GM23248 (cell line): ENCODE results near the gene LYPD3. TPM values are rescaled to one million over a fixed set of nuclear protein-coding genes. Genes with fewer than 3 reads are reported as not detected.

Source experiments
- DNase-seq: peaks from one replicate; pipeline ENCODE4 v3.0.0-alpha.2; 2015
- H2AFZ ChIP-seq: fragments of 200-600 bp; sonication (generic); 2 replicates; pipeline ENCODE4 v1.6.1; 2016; ENCODE audit warnings: antibody characterized with exemption
- H3F3A ChIP-seq: fragments of 200-600 bp; sonication (generic); 2 replicates; pipeline ENCODE4 v1.6.1; 2016; ENCODE audit warnings: mild to moderate bottlenecking, antibody characterized with exemption, mixed run types; ENCODE audit not compliant: insufficient read depth
- H3K27ac ChIP-seq: fragments of 200-600 bp; sonication (generic); 2 replicates; pipeline ENCODE4 v1.5.1; 2016; ENCODE audit warnings: mild to moderate bottlenecking
- H3K27me3 ChIP-seq: fragments of 200-600 bp; sonication (generic); replicated peaks from 2 replicates; pipeline ENCODE4 v1.6.1; 2016; ENCODE audit warnings: mild to moderate bottlenecking; ENCODE audit not compliant: insufficient read depth
- H3K36me3 ChIP-seq: fragments of 200-600 bp; sonication (generic); 2 replicates; pipeline ENCODE4 v1.6.1; 2016; ENCODE audit warnings: low read depth, mild to moderate bottlenecking
- H3K4me1 ChIP-seq: fragments of 200-600 bp; sonication (generic); 2 replicates; pipeline ENCODE4 v1.6.1; 2016; ENCODE audit warnings: mild to moderate bottlenecking; ENCODE audit not compliant: insufficient read depth
- H3K4me2 ChIP-seq: fragments of 200-600 bp; sonication (generic); one replicate; pipeline ENCODE4 v1.6.1; 2016; ENCODE audit warnings: mild to moderate bottlenecking; ENCODE audit not compliant: unreplicated experiment
- H3K4me3 ChIP-seq: fragments of 200-600 bp; sonication (generic); 2 replicates; pipeline ENCODE4 v1.5.1; 2016; ENCODE audit warnings: mild to moderate bottlenecking
- H3K79me2 ChIP-seq: fragments of 200-600 bp; sonication (generic); 2 replicates; pipeline ENCODE4 v1.6.1; 2016; ENCODE audit warnings: mild to moderate bottlenecking; ENCODE audit not compliant: insufficient read depth
- H3K9ac ChIP-seq: fragments of 200-600 bp; sonication (generic); 2 replicates; pipeline ENCODE4 v1.6.1; 2016; ENCODE audit warnings: mild to moderate bottlenecking
- H3K9me2 ChIP-seq: fragments of 200-600 bp; sonication (generic); 2 replicates; pipeline ENCODE4 v1.6.1; 2016; ENCODE audit warnings: mixed run types, mild to moderate bottlenecking, moderate library complexity; ENCODE audit not compliant: insufficient read depth
- H3K9me3 ChIP-seq: fragments of 200-600 bp; sonication (generic); one replicate; pipeline ENCODE4 v1.6.1; 2017; ENCODE audit warnings: low read depth
- H4K20me1 ChIP-seq: fragments of 200-600 bp; sonication (generic); 2 replicates; pipeline ENCODE4 v1.6.0; 2016; ENCODE audit not compliant: insufficient read depth
- EZH2 ChIP-seq: fragments of 200-600 bp; sonication (generic); IDR thresholded peaks from 2 replicates; pipeline ENCODE4 v1.6.1; 2018; ENCODE audit warnings: antibody characterized with exemption, mild to moderate bottlenecking; ENCODE audit not compliant: insufficient read depth, poor library complexity, severe bottlenecking
- EZH2phosphoT487 ChIP-seq: fragments of 200-600 bp; sonication (generic); IDR thresholded peaks from 2 replicates; pipeline ENCODE4 v1.6.1; 2018; ENCODE audit warnings: antibody characterized with exemption, moderate library complexity, mild to moderate bottlenecking, low read depth; ENCODE audit not compliant: insufficient read depth
- WGBS, 2 experiments: methylation state at CpG; one replicate each; pipeline ENCODE4 v1.1.6; 2015 to 2017; ENCODE audit warnings: low lambda C conversion rate in 2 of 2, low coverage in 1 of 2; ENCODE audit errors: missing lambda C conversion rate in 2 of 2; 5-methylcytosine and 5-hydroxymethylcytosine counted together
- in situ Hi-C: fragments of 300-500 bp; cut with MboI; formaldehyde crosslinking; loops from 2 replicates; pipeline ENCODE4 v1.15.0; 2020
- polyA plus RNA-seq: library from polyadenylated mRNA; unstranded; fragments of >200 nt; fragmentation: Nextera tagmentation; extraction: Ambion mirVana; gene quantifications from 2 replicates; pipeline ENCODE4 v1.2.1, GENCODE V29; 2016
- total RNA-seq: library from RNA; depleted of rRNA; stranded (reverse); fragments of >200 nt; shearing (Covaris generic); gene quantifications from 2 replicates; pipeline ENCODE4 v1.2.3, GENCODE V29; 2014

Gene LYPD3
- total and polyA plus RNA-seq, 2 experiments from 2014 or later: 0.28 TPM; not detected in 1

DNA sequence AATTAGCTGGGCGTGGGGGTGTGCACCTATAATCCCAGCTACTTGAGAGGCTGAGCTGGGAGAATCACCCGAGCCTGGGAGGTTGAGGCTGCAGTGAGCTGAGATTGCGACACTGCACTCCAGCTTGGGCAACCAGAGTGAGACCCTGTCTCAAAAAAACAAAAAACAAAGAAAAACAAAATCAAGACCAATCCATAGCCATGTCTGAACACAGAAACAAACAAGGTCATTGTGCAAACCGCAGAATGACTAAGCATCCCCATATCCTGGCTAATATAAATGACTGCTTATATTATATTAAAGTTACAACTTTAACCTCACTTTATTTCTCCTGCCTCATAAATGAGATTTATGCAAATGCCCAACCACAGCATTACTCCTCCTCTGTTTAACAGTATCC lies 2.3 kb upstream of the LYPD3 start:
- Histone ChIP-seq H3K4me1 (peaks cover 7% of the 10 kb centered on the region; the same call in 1 of the 2 replicates), H3F3A (peaks cover 7% of the 10 kb centered on the region), H3K9me3 (no peaks in the 10 kb centered on the region), H3K4me2 (no peak overlapping the region), H3K36me3 (no peaks in the 10 kb centered on the region), H3K27ac (no peak overlapping the region), H3K79me2 (no peaks in the 10 kb centered on the region), H3K27me3 (no peaks in the 10 kb centered on the region), H3K4me3 (no peak overlapping the region), H2AFZ (no peak overlapping the region), H3K9me2 (no peaks in the 10 kb centered on the region), H3K9ac (no peak overlapping the region), H4K20me1 (no peaks in the 10 kb centered on the region)
- 67 to 75% methylated on average over 4 of the region's 4 CpGs for WGBS, 2 experiments
- in situ Hi-C loops: no loop called here
- no peak for TF ChIP-seq EZH2
- no peak for TF ChIP-seq EZH2phosphoT487
- peak; percentile 59 for DNase-seq

DNA sequence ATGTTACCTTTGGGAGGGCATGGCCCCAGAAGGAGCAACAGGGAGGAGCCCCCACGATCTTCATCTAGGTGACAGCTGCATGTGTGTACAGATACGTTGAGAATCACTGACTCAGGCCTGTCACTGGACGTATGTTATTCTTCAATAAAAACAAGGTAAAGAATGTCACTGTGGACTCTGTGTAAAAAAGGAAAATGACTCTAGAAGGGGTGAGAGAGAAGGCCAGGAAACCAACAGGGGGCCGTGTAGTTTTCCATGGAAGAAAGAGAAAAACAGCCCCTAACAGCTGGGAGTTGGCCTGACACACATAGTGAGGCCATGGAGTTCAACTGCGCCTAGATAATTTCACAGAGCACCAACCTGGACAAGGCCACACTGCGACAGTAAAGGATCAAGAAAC lies 1.9 kb upstream of the LYPD3 start:
- Histone ChIP-seq H3K36me3 (no peaks in the 10 kb centered on the region), H3K4me1 (peaks cover 7% of the 10 kb centered on the region; the same call in 1 of the 2 replicates), H3K9me3 (no peaks in the 10 kb centered on the region), H3F3A (peaks cover 7% of the 10 kb centered on the region), H3K9me2 (no peaks in the 10 kb centered on the region), H3K27ac (no peak overlapping the region), H3K79me2 (no peaks in the 10 kb centered on the region), H2AFZ (no peak overlapping the region), H4K20me1 (no peaks in the 10 kb centered on the region), H3K4me3 (no peak overlapping the region), H3K4me2 (no peak overlapping the region), H3K9ac (no peak overlapping the region), H3K27me3 (no peaks in the 10 kb centered on the region)
- WGBS, 2 experiments: 74 to 81% methylated on average over 6 of the region's 6 CpGs
- DNase-seq: no peak
- TF ChIP-seq EZH2phosphoT487: no peak
- TF ChIP-seq EZH2: no peak
- in situ Hi-C loops: no loop called here

DNA sequence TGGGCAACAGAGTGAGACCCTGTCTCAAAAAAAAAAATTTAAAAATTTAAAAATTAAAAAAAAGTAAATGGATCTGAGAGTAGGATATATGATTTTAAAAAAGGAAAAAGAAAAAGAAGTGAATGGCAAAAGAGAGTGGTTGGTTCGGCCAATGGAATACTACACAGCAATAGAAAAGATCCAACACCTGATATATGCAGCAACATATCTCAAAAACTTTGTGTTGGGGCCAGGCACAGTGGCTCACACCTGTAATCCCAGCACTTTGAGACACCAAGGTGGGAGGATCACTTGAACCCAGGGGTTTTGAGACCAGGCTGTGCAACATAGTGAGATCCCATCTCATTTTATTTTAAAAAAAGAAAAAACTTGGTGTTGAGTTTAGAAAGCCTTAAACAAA lies 1.4 kb upstream of the LYPD3 start:
- in situ Hi-C loops: no loop called here
- H3K79me2 ChIP-seq: no peaks in the 10 kb centered on the region
- H3F3A ChIP-seq: peaks cover 7% of the 10 kb centered on the region
- WGBS, 2 experiments: 77 to 84% methylated on average over 1 of the region's 1 CpG
- no peak overlapping the region for H3K4me3 ChIP-seq
- H3K27me3 ChIP-seq: no peaks in the 10 kb centered on the region
- DNase-seq: no peak
- H2AFZ ChIP-seq: no peak overlapping the region
- H3K9me3 ChIP-seq: no peaks in the 10 kb centered on the region
- H4K20me1 ChIP-seq: no peaks in the 10 kb centered on the region
- TF ChIP-seq EZH2: no peak
- TF ChIP-seq EZH2phosphoT487: no peak
- H3K27ac ChIP-seq: no peak overlapping the region
- no peaks in the 10 kb centered on the region for H3K9me2 ChIP-seq
- H3K4me1 ChIP-seq: peaks cover 7% of the 10 kb centered on the region; the same call in 1 of the 2 replicates
- H3K4me2 ChIP-seq: no peak overlapping the region
- no peaks in the 10 kb centered on the region for H3K36me3 ChIP-seq
- H3K9ac ChIP-seq: no peak overlapping the region

DNA sequence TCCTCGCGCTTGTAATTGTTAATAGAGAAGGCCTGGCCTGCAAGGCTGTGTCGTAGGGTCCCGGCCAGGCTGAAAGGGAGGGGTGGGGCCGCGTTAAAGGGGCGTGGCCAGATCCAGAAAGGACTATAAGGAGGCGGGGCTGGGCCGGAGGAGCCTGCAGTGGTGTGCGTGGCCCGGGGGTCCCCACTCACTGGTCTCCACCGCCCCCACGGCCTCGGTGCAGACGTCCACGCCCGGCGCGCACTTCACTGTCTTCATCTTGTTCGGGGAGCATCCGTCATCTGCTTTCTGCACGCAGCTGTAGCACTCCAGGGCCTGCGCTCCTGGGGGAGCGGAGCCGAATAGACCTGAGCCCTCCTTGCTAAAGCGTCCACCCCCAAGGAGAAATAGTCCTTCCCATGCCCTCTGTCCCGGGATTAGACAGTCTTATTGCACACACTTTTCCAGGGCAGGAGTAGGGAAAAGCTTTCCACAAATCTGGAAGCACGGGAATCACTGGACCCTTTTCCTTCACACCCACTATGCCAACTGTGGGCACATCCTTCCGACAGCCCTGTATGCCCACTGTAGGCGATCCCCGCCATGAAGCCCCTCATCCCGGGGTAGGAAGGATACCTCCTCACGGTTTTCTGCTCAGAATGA lies 1.2 kb downstream of the LYPD3 start:
- Histone ChIP-seq H3K27me3 (no peaks in the 10 kb centered on the region), H3K27ac (no peak overlapping the region), H3K36me3 (no peaks in the 10 kb centered on the region), H3K9me2 (no peaks in the 10 kb centered on the region), H3K4me3 (peak overlapping the region; percentile 98), H3K79me2 (no peaks in the 10 kb centered on the region), H3K4me2 (peak overlapping the region; percentile 96), H3F3A (peaks cover 5% of the 10 kb centered on the region), H3K9ac (peak overlapping the region; percentile 63), H3K4me1 (peaks cover 7% of the 10 kb centered on the region; the same call in 1 of the 2 replicates), H2AFZ (peak overlapping the region; percentile 92), H4K20me1 (no peaks in the 10 kb centered on the region), H3K9me3 (no peaks in the 10 kb centered on the region)
- TF ChIP-seq EZH2phosphoT487: no peak
- 11 to 13% methylated on average over 28 to 33 of the region's 33 CpGs for WGBS, 2 experiments
- no peak for DNase-seq
- in situ Hi-C loops: no loop called here
